NCI-H345 treated with DMSO at 0.1 percent for 48 hours (cell line): ENCODE data around the gene FAT1.
A peak's percentile ranks its signal among the peaks of the same experiment; 100 is the strongest.

Experiments used
- DNase-seq: peaks from one replicate; lab custom pipeline; 2025; ENCODE audit not compliant: unreplicated experiment; lab: John Stamatoyannopoulos, UW

FAT1 gene

DNA sequence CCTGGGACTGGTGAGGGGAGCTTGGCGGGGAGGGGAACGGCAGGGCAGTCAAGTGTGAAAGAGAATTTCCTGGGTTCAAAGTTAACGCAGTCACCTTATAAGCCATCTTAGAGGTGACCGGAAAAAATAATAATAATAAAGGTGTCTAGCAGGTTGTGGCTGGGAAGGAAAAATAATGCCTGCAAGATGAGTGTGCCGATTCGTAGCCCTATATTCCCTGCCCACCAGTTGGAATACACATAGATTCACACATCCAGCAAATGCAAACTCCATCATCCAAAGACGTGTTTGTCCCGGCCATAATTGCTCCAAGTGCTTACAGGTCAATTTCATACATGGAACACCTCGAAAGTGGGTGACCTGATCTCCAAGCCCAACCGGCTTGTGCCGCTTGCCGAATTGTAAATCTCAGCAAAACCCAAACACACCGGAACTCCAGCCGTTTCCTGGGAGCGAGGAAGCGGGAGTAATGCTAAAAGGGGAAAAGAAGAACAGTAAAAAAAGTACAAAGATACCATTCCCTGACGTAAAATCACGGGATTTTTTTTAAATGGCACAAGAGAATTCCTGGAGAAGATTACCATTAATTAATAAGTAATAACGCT lies 1.3 kb upstream of the FAT1 start:
- peak; percentile 58 for DNase-seq

DNA sequence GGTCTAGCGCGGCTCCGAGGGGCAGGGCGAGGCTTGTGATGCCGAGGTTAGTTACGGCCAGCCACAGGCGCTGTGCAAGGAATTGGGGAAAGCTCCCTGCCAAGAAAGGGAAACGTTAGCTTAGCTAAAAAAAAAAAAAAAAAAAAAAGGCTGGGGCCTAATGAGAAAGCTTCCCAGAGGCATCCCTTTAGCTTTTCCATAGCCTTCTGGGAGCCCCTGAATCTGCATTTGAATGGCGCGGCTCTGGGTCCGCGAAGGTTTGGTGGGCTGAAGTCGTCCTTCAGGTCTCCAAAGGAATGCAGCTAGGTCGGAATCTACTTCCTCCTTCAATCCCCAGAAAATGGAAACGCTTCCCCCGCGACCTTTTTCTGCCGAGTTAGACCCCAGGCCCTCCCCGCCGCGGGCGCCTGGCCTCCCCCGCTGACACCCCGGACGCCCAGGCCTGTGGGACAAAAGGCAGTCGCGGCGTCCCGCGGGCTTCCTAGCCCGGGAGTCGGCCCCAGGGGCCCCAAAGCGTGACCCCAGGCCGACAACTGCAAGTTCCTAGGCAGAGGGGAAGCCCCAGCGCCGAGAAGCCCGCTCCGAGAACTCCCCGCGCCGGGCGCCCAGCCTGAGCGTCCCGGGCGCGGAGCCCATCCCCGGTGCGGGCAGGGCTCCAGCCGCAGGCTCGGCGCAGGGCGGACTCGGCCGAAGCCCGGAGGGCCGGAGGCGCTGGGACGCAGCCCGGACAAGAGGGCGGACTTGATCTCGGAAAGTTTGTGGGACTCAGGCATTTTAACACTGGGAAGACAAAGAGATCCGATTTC lies 605 bp upstream of the FAT1 start:
- DNase-seq: no peak

DNA sequence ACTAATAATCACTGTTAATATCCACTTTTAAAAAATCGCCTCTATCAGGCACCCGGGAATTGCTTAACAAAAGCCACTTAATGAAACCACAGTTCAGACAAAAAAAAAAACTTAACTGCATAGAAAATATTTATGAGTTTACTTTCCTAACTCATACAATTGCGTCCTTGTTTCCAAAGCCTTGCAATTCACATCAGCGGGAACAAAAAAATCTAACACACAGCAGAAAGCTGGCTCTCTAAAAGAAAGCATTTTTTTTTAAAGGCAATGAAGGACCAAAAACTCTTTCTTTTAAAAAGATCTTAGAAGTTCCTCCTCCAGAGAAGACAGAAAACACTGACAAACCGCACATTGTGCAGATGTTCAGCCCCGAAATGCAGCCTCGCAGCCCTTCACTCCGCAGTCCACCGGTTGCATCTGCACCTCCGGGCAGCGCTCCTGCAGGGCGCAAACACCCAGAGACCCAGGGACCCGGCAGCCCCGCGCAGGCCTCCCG lies 812 bp downstream of the FAT1 start:
- no peak for DNase-seq

DNA sequence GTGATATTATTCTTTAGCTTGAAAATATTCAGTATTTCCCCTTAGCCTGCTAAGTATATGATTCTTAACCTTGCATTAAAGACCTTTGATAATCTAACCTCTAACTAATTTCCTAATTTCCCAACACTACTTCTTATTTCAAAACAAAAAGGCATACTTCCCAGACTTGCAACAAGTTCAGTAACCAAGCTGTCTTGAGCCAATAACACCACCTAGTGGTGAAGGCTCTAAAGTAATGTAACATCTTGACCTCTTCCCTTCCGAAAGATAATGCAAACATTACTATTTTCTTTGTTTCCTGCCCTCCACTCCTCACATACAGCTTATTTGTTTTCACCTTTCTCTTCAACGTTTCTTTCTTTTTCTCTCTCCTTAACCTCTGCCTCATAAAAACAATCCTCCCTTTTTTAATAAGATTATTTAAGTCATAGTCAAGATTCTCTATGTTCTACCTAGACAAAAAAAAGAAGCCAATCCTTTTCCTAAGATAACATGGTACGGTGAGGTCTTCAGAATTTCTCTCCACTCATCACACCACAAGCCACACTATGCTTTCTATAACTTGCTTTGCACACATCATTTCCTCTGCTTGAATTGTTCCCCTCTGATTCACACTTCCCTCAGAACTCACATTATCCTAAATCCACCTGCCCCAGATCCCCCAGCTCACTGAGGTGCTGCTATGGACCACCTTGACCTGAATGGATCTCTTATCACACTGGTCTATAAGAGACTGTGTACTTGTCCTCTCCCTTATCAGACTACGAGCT lies 3.5 kb downstream of the FAT1 start:
- no peak for DNase-seq

DNA sequence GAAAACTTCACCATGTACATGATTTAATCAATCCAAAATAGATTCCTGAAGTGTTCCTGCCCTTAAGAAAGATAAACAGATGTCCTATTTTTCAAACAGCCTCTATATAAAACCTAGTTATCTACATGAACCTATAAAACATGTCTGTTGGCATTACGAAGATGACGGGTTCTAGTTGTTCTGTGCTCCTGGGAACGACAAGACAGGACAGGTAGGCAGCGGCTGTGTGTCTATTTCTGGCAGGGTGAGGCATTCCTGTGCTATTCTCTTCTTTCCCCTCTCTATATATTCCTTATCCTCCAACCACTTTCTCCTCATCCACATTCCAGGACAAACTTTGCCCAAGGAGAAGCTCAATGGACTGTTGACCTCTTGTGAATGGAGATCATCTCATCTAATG lies 6.1 kb downstream of the FAT1 start:
- DNase-seq: no peak

DNA sequence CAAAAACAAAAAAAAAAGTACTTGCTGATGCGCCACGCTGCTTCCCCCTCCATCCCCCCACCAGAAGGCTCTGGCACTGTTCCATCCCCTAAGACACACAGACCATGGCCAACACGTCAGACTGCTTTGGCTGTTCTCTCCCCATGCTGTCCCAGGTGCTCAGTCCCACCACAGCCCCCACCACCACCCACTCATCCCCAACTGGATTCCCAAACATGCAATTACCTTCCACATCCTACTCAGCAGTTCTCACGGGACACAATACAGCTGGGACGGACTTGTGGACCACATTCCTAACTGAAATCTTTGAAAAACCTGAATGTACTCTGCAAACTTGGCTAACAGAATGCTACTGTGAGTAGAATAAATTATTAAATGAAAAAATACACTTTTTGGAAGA lies 8.6 kb downstream of the FAT1 start:
- DNase-seq: no peak

DNA sequence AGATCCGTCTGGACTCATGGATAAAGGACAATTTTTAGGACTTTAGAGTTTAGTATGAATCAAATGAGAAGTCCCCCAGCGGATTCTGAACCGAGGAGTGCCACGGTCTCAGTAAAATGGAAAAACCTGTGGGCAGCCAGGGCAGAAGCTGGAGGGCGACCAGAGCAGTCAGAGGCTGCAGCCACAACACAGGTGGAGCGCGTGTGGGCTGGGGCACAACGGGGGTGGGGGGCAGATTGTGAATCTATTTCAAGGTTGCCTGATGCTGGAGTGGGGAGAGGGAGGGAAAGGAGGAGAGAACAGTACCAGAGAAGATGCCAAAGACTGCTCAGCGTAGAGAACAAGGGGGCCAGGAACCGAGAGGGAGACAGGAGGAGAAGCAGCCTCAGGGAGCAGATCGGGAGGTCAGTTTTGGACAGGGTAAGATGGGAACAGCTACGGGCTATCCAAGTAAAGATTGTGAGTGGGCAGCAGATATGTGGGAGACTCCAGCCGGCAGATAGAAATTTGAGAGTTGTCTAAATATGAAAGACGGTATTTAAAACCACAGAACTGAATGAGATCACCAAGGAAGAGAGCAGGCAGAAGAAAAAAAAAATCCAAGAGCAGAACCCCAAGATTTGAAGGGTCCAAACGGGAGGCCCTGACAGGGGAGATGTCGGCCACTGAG lies 9.5 kb downstream of the FAT1 start:
- no peak for DNase-seq

DNA sequence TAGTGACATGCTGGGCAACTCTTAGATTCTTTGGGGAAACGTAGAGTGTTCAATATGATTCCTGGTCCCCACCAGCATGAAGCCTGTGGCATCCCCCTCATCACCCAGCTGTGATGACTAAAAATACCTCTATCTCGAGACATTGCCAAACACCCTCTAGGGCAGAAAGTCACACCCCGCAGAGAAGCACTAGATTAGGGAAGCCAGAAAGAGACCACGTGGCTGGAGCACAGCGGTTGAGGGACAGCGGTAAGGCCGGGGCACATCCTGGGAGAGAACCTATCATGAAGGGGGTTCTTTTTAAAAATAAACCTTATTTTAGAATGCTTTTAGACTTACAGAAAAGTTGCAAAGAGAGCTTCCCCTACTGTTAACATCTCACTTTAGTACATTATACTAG lies 11.0 kb downstream of the FAT1 start:
- DNase-seq: no peak

DNA sequence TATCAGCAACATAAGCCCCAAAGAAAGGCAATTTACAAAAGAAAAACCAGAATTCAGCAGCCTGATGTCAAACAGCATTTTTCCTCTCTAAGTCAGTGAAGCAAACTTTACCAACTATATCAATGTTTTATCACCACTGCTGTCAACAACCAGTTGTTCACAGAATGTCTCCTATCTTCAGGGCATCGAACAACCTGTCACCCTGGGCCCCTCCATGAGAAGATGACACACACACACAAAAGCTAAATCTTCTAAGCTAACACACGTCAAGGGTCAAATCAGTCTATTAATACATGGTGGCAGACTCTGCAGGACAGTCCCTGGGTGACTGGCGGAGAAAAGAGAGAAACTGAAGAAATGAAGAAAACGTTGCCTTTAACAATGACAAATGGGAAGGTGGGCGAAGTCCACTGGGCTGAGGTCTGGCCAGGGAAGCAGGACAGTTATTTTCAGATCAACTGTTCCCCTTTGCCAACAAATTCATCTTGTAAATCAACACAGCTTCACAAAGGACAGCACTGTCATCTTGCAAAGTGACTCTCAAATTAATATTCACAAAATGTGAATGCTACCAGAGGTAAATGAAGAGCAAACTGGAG lies 13.0 kb downstream of the FAT1 start:
- DNase-seq: no peak

DNA sequence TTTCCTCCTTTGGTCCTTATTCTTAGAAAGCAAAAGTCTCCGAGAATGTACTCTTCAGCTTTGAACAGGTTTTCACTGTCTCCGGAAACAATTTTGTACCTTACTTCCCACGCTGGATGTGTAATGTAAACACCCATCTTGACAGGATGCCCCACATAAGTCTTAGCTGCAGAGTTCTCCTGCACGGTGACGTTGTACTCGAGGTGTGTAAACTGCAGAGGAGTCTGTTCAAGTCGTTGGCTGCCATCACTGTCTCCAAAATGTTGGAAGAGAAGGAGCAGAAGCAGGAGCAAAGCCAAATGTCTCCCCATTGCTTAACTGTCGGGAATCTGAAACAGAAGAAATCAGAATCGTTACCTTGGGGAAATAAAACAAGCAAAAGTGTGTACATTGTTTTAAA lies 14.1 kb downstream of the FAT1 start:
- DNase-seq: no peak

DNA sequence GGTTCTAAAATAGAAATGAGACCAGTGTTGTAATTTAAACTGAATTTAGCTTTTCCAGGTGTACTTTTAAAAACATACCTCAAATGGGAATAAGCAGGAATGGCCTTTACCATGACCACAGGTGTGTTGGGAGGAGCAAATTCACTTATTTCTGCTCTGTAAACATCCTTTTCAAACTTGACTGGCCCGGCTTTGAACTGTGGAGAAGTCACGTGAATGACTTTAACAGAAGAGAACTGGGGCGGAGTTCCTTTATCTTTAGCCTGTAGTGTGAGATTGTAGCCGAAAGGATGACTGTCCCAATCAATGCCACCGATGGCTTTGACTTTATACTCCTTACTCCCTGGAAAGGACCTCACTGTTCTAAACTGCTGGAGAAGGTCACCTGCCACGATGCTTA lies 15.1 kb downstream of the FAT1 start:
- no peak for DNase-seq

DNA sequence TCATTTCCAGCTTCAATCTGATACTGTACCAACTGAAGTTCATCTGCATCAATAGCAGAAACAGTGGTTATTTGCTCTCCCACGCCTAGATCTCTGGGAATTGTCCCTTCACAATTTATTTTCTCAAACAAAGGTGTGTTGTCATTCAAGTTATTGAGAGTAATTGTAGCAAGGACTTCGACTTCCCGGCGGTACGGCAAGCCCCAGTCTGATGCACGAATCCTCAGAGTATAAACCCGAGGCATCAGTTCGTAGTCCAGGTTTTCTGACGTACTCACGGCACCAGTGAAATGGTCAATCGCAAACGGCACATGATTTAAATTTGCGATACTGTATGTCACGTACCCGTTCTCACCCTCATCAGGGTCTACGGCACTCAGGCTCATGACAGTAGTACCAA lies 15.7 kb downstream of the FAT1 start:
- DNase-seq: no peak

DNA sequence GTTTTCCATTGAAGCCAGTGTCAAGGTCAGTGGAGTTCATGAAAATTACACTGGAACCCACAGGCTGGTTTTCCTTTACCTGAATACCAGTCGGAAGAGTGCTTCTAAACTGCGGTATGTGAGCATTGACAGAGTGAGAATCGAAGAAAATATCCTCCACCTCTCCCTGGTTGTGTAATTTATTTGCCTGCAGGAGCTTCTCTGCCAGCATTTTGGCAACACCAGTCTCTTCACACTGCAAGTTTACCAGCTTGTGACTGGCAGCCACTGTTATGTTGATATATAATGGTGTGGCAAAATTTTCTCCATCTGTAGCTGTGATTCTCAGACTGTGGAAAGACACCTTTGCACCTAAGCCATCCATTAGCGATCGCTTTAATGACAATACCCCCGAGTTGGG lies 16.1 kb downstream of the FAT1 start:
- DNase-seq: no peak

DNA sequence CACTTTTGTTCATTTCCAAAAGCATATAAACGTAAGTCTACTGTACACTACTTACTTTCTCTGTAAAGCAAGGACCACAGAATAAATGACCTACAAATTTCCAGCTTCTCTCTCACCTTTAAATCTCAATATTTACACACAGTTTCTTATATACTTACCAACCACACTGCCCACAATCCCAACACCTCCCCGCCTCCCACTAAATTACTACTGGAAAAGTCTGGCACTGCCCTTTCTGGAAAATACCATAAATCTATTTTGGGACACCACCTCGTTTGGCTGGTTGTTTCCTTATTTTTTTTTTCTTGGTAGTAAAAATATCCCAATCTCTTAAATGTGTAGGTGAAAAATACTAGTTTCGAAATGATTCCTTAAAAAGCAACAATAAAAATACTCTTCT lies 19.6 kb downstream of the FAT1 start:
- no peak for DNase-seq

DNA sequence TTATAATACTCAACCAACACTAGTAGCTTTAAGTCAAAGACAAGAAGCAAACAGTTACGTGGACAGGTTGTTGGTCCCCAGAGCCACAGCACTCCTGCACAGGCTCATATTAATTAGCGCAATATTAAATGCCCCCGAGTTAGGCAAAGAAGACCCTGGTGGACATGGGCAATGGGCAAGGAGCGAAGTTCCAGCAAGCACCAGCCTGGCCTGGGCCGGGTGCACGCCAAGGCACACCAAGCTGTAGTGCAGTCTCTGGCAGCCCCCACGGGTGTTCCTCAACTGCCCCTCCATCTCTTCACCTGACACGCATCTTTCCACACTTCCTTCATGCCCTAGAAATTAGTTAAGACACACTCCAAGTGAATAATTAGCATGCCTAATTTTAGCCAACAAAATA lies 20.1 kb downstream of the FAT1 start:
- no peak for DNase-seq

DNA sequence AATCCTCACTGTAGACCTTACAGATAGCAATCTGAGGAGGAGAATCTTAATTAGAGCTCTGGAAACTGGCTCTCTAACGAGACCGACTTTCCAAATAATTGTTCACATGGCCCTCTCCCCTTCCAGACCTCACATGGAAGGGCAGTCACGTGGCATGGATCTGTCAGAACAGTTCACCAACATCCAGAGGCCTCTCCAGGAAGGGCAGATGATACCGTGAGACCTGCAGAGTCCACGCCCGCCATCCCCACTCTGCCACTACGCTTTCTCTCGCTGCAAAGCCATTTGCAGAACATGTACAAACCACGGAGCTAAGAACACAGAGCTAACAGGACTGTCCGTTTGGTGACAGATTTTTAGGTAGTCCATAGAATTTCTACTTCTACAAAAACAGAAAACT lies 20.7 kb downstream of the FAT1 start:
- DNase-seq: no peak

DNA sequence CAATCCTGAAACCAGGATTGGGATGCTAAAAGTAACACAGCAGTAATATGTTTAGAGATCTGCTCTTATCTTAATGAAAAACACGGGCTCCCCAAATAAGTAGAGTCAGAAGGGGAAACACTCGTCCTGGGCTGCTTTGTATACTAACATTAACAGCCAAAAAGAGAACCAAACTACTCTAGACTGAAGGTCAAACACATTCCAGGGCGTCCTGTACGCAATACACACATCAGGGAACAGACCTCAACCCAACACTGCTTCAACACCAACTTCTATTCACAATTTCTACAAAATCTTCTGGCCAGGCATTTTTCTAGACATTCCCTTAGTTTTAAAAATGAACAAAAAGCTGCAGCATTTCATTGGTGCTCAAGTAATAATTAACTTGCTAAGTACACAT lies 21.4 kb downstream of the FAT1 start:
- DNase-seq: no peak

DNA sequence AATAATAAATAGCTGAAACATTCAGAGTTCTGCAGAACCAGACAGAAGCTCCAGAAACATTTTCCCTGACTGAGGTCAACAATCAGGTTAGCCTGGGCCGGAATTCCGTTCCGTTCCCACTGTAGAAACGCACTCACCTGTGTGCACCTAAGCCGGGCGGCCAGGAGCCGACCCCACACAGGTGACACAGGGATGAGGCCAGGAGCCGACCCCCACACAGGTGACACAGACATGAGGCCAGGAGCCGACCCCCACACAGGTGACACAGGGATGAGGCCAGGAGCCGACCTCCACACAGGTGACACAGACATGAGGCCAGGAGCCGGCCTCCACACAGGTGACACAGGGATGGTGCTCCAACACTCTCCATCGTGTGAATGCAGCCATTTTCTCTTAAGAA lies 21.9 kb downstream of the FAT1 start:
- DNase-seq: no peak

DNA sequence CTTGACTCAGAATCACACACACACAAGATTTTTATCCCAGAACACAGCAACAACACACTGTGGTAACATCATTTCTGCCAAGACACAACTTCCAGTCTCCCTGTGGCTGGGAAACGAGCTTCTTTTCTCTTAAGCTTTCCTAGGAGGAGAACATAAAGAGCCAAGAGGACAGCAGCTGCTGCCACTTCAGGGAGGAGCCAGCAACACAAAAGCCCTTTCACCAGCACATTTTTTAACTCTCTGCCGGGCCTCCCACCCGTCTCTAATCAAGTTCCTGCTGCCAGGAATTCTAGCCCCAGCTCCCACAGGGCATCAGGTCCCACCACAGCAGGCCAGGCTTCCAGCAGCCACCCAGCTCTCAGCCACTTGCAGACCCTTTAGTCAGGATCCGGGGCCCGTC lies 22.4 kb downstream of the FAT1 start:
- peak; percentile 40 for DNase-seq

DNA sequence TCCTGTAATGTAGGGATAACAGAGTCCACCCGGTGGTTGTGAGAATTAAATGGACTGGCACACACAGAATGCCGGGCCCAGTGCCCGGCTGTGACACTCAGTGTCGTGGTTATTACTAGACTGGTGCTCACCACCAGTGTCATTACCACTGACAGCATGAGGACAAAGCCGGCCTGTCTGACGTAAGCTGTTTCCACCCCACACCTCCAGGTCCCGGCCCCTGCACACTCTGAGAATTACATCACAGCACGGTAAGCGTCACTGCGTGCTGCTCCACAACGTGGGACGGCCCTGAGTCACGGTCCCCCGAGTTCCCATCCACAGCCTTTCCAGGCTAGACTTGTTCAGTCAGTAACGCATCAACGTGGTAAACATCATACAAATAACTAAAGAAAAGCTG lies 22.9 kb downstream of the FAT1 start:
- DNase-seq: no peak

DNA sequence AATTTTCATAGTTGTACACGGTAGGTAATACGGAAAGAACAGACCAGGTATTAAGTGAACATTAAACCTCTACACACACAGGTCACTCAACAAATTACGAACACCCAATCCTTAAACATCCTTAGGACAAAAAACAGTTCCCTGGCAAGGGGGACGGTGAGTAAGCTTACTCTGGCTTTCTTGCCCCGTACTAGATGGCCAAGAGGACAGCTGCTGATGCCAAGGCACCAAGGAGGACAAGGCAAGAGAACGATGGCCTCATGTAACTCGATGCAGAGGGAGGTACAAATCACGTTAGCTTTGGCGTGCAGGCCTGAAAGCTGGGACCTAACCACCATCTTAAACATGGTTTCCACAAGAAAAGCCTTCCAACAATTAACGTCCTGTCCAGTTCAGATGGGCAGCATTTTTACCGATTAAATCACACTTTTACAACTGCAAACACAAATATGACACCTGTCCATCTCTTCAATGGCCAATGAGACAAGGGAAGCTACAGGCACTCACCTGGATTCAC lies 23.7 kb downstream of the FAT1 start:
- DNase-seq: no peak
